Keratinocyte (primary cell): ENCODE measurements around the gene RAPGEF1. TPM values are rescaled to one million over a fixed set of nuclear protein-coding genes. Genes with fewer than 3 reads are reported as not detected.

Experiments used
- DNase-seq: peaks from one replicate; pipeline ENCODE4 v3.0.0-alpha.2; 2011; ENCODE audit warnings: low read depth, missing footprints, low spot score
- FAIRE-seq: peaks from 2 replicates; lab custom pipeline; 2011; peaks lifted over from hg19 to GRCh38; lab: Jason Lieb, UNC
- H2AFZ ChIP-seq: 2 replicates; pipeline ENCODE4 v1.6.0; 2012; ENCODE audit warnings: low read length, control low read depth, inconsistent platforms; ENCODE audit not compliant: control insufficient read depth
- H3K27ac ChIP-seq: 2 replicates; pipeline ENCODE4 v1.5.1; 2011; ENCODE audit warnings: low read length; ENCODE audit not compliant: control insufficient read depth, insufficient read depth
- H3K27me3 ChIP-seq: 3 replicates; pipeline ENCODE4 v1.6.0; 2011; ENCODE audit warnings: low read length; ENCODE audit not compliant: control insufficient read depth, insufficient read depth; ENCODE audit errors: extremely low read depth
- H3K36me3 ChIP-seq, 2 experiments: 2 replicates in 1 of 2; 3 replicates in 1 of 2; pipeline ENCODE4 v1.5.1; 2011; ENCODE audit warnings: low read length in 2 of 2, mild to moderate bottlenecking in 1 of 2; ENCODE audit not compliant: control insufficient read depth in 2 of 2, insufficient read depth in 2 of 2; ENCODE audit errors: extremely low read depth in 1 of 2
- H3K4me1 ChIP-seq: 3 replicates; pipeline ENCODE4 v1.5.1; 2011; ENCODE audit warnings: low read length; ENCODE audit not compliant: control insufficient read depth, insufficient read depth; ENCODE audit errors: extremely low read depth
- H3K4me2 ChIP-seq: 3 replicates; pipeline ENCODE4 v1.6.0; 2011; ENCODE audit warnings: low read depth, low read length; ENCODE audit not compliant: control insufficient read depth, insufficient read depth; ENCODE audit errors: extremely low read depth
- H3K4me3 ChIP-seq, 3 experiments: fragments of 200-600 bp in 1 of 3; sonication (generic) in 1 of 3; 2 replicates in 2 of 3; 3 replicates in 1 of 3; pipeline ENCODE4 v1.5.1; 2011 to 2016; ENCODE audit warnings: low read length in 3 of 3, mild to moderate bottlenecking in 3 of 3, control low read depth in 2 of 3, inconsistent platforms in 1 of 3, low read depth in 1 of 3, mixed read lengths in 1 of 3, mixed run types in 1 of 3, moderate library complexity in 1 of 3; ENCODE audit not compliant: control insufficient read depth in 2 of 3, insufficient read depth in 2 of 3; ENCODE audit errors: extremely low read depth in 1 of 3
- H3K79me2 ChIP-seq: 2 replicates; pipeline ENCODE4 v1.6.0; 2012; ENCODE audit warnings: low read length; ENCODE audit not compliant: control insufficient read depth, insufficient read depth
- H3K9ac ChIP-seq: 3 replicates; pipeline ENCODE4 v1.6.0; 2011; ENCODE audit warnings: low read length; ENCODE audit not compliant: control insufficient read depth, insufficient read depth; ENCODE audit errors: extremely low read depth
- H3K9me1 ChIP-seq: 3 replicates; pipeline ENCODE4 v1.6.0; 2011; ENCODE audit warnings: low read length; ENCODE audit not compliant: control insufficient read depth, insufficient read depth; ENCODE audit errors: extremely low read depth
- H3K9me3 ChIP-seq: 2 replicates; pipeline ENCODE4 v1.5.1; 2012; ENCODE audit warnings: low read depth, low read length; ENCODE audit not compliant: control insufficient read depth
- H4K20me1 ChIP-seq: 3 replicates; pipeline ENCODE4 v1.6.0; 2011; ENCODE audit warnings: low read length; ENCODE audit not compliant: control insufficient read depth, insufficient read depth; ENCODE audit errors: extremely low read depth
- CTCF ChIP-seq, 3 experiments: IDR thresholded peaks in 1 of 3; conservative IDR thresholded peaks in 1 of 3; optimal IDR thresholded peaks in 1 of 3; 2 replicates in 2 of 3; 3 replicates in 1 of 3; pipeline versions ENCODE3 to v1.5.1; 2011; ENCODE audit warnings: low read length in 3 of 3, mild to moderate bottlenecking in 3 of 3, moderate library complexity in 2 of 3, control low read depth in 1 of 3, inconsistent platforms in 1 of 3; ENCODE audit not compliant: insufficient read depth in 2 of 3; ENCODE audit errors: extremely low read depth in 1 of 3
- EZH2 ChIP-seq: IDR thresholded peaks from one replicate; pipeline ENCODE4 v1.6.1; 2012; ENCODE audit warnings: inconsistent platforms, mild to moderate bottlenecking, low read length, moderate library complexity
- dilution Hi-C: fragments of 300-500 bp; cut with MboI; formaldehyde crosslinking; loops from one replicate; pipeline ENCODE4 v1.7.0; 2020; ENCODE audit warnings: low sequenced_read_pairs; ENCODE audit not compliant: extremely low pct_ligation_motif_present
- polyA plus RNA-seq, 5 experiments: library from polyadenylated mRNA; depleted of rRNA in 3 of 5; stranded (reverse) in 3 of 5; stranded (forward) in 1 of 5; unstranded in 1 of 5; fragments of >200 nt; gene quantifications; 1 replicate in 1 of 5; 2 replicates in 3 of 5; 3 replicates in 1 of 5; pipeline versions ENCODE4 v1.2.1 to v1.2.3, GENCODE V29; 2011 to 2012; ENCODE audit warnings: missing spikeins in 2 of 5, low read depth in 1 of 5, low replicate concordance in 1 of 5

RAPGEF1 gene
- polyA plus RNA-seq, 1 donor (not counting 4 experiments of a cell fraction or from before 2014, with no cell fraction given) = 18.5 TPM

DNA sequence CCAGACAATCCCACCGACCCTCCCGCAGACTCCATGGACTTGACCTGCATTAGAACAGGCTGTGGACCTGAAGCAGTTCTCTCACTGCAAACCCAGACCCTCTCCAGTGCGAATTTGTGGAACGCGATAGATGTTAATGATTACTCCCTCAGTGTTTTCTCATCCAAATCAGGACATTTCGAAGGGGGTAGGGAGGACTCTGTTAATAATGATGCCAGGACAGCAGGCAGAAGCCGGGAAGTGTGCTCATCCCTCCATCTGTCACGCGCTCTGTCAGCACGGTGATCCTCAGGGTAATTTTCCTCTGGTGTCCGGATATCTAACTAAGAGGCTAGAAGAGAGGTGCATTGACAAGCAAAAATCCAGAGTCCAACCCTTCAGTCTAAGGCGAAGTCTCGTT lies 18.8 kb downstream of the RAPGEF1 start:
- peaks cover 4% of the 10 kb centered on the region for H4K20me1 ChIP-seq
- H3K36me3 ChIP-seq = peaks cover 4 to 6% of the 10 kb centered on the region in 2 experiments
- DNase-seq = no peak
- H3K4me3 ChIP-seq = no peak overlapping the region
- no peak for FAIRE-seq
- no peak overlapping the region for H2AFZ ChIP-seq
- no peak overlapping the region for H3K9ac ChIP-seq
- H3K9me1 ChIP-seq = peaks cover 3% of the 10 kb centered on the region
- no peaks in the 10 kb centered on the region for H3K9me3 ChIP-seq
- H3K27me3 ChIP-seq = no peaks in the 10 kb centered on the region
- H3K4me2 ChIP-seq = no peak overlapping the region
- dilution Hi-C loops = no loop called here
- H3K27ac ChIP-seq = no peak overlapping the region
- no peak for TF ChIP-seq CTCF (optimal IDR thresholded peaks at IDR 0.05 in 1 of 3, IDR thresholded peaks at IDR 0.05 in 1 of 3, conservative IDR thresholded peaks at IDR 0.05 in 1 of 3; ENCODE audit: extremely low read depth in 1 of 3, insufficient read depth in 2 of 3, low read length in 3 of 3)
- no peak for TF ChIP-seq EZH2
- H3K4me1 ChIP-seq = peaks cover 8% of the 10 kb centered on the region
- H3K79me2 ChIP-seq = peaks cover 54% of the 10 kb centered on the region

DNA sequence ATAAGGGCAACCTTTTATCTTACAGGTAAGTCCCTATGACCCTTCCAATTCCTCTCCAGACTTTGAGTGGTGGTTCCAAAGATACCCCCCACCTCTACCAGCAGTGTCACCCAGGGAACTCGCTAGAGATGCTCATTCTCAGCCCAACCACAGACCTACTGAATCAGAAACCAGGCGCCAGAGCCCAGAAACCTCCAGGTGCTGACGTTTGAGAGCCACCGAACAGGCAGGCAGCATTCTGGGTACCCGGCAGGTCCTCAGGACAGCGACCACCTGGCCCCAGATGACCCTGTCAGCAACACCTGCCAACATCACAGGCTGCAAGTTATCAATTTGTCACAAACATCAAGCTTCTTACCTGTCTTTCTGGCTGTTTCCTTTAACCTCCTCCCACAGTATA lies 19.5 kb downstream of the RAPGEF1 start:
- no peak overlapping the region for H3K4me3 ChIP-seq
- no peaks in the 10 kb centered on the region for H3K9me3 ChIP-seq
- H3K27me3 ChIP-seq = no peaks in the 10 kb centered on the region
- peaks cover 3% of the 10 kb centered on the region for H3K9me1 ChIP-seq
- no peak overlapping the region for H3K27ac ChIP-seq
- no peak overlapping the region for H3K9ac ChIP-seq
- FAIRE-seq (no peak), DNase-seq (no peak)
- H3K36me3 ChIP-seq = peaks cover 4 to 6% of the 10 kb centered on the region in 2 experiments
- H3K79me2 ChIP-seq = peaks cover 53% of the 10 kb centered on the region
- H3K4me1 ChIP-seq = peaks cover 8% of the 10 kb centered on the region
- TF ChIP-seq CTCF (optimal IDR thresholded peaks at IDR 0.05 in 1 of 3, IDR thresholded peaks at IDR 0.05 in 1 of 3, conservative IDR thresholded peaks at IDR 0.05 in 1 of 3; ENCODE audit: extremely low read depth in 1 of 3, insufficient read depth in 2 of 3, low read length in 3 of 3) = no peak
- no peak for TF ChIP-seq EZH2
- no peak overlapping the region for H2AFZ ChIP-seq
- no peak overlapping the region for H3K4me2 ChIP-seq
- H4K20me1 ChIP-seq = peaks cover 4% of the 10 kb centered on the region
- dilution Hi-C loops = no loop called here
